ENCODE data around the gene TAS1R1.
"Not testable (repeated sequence)": the region's sequence is repeated elsewhere in the genome, so short reads cannot be mapped to it uniquely, and the experiment has no call there.

TAS1R1 gene

GRCh38 chr1:6596351-6596750 lies 41.2 kb downstream of the TAS1R1 start:
- peaks cover 14% of the 10 kb centered on the region for H3K4me1 ChIP-seq (ENCODE audit: insufficient read depth, poor library complexity, severe bottlenecking)
- DNase-seq (ENCODE audit: low spot score) (no peak), ATAC-seq (ENCODE audit: low read depth) (no peak)
- TF ChIP-seq CTCF (IDR thresholded peaks at IDR 0.05; ENCODE audit: poor library complexity, severe bottlenecking) = no peak
- H3K4me3 ChIP-seq (ENCODE audit: severe bottlenecking) = no peak overlapping the region
- no peaks in the 10 kb centered on the region for H3K9me3 ChIP-seq (ENCODE audit: severe bottlenecking)
- no peak overlapping the region for H3K27ac ChIP-seq (ENCODE audit: poor library complexity, severe bottlenecking)
- no peaks in the 10 kb centered on the region for H3K27me3 ChIP-seq (ENCODE audit: insufficient read depth, poor library complexity, severe bottlenecking)
- peaks cover 76% of the 10 kb centered on the region for H3K36me3 ChIP-seq (ENCODE audit: low read depth)

GRCh38 chr1:6596886-6597776 lies 42.0 kb downstream of the TAS1R1 start:
- no peak for TF ChIP-seq CTCF (IDR thresholded peaks at IDR 0.05; ENCODE audit: poor library complexity, severe bottlenecking)
- DNase-seq (ENCODE audit: low spot score) (peak; percentile 49), ATAC-seq (ENCODE audit: low read depth) (no peak)
- Histone ChIP-seq H3K27me3 (ENCODE audit: insufficient read depth, poor library complexity, severe bottlenecking) (no peaks in the 10 kb centered on the region), H3K9me3 (ENCODE audit: severe bottlenecking) (no peaks in the 10 kb centered on the region), H3K27ac (ENCODE audit: poor library complexity, severe bottlenecking) (no peak overlapping the region), H3K36me3 (ENCODE audit: low read depth) (peaks cover 76% of the 10 kb centered on the region), H3K4me3 (ENCODE audit: severe bottlenecking) (no peak overlapping the region), H3K4me1 (ENCODE audit: insufficient read depth, poor library complexity, severe bottlenecking) (peaks cover 14% of the 10 kb centered on the region)

DNA sequence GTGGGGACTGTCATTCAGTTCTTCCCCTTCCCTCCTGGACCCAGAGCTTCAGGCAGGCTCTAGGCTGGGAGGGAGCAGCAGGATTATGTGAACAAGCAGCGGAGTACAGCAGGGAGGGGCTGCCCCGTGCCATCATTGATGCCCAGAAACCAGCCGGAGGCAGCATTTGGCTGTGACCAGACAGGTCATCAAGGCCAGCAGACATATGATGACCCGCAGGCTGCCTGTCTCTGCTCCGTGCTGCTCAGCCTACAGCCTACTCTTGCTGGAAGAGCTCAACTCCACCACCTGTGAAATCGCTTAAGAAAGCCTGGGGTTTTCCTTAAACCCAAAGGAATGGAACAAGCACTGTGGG lies 42.6 kb downstream of the TAS1R1 start:
- no peak for ATAC-seq (ENCODE audit: low read depth)
- H3K4me1 ChIP-seq (ENCODE audit: insufficient read depth, poor library complexity, severe bottlenecking) = peaks cover 14% of the 10 kb centered on the region

DNA sequence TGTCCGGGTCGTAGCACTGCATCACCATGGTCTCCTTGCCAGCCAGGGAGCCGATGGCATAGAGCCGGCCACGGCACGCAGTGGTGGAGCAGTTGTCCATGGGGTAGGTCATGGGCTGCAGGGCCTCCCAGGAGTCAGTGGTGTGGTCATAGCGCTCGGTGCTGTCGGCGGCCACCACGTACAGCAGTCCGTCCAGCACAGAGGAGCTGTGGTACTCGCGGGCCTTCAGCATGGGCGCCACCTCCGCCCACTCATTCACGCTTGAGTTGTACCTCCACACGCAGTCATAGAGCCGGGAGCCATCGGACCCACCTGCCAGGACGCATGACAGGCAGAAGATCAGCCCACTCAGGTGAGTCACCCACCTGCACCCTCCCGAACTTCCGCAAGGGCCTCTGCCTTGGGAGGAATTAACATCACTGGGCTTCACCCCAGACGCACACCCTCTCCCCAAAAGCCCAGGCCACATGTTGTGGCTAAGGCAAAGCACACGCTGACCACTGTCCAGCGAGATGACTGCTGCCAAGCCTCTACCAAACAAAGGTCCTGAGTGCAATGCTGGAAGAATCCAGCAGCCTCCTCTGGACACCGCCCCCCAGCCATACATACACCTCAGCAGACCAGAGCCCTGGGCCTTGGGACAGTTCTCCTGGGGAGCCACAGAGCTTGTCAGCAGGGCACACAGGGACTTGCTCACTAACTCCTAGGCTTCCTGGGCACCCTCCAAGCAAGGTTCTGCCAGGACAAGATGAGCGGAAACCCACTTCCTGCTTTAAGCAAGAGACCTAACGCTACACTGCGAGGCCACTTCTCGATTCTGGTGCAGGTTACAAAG lies 44.3 kb downstream of the TAS1R1 start:
- Histone ChIP-seq H3K27ac (ENCODE audit: poor library complexity, severe bottlenecking) (peak overlapping the region; percentile 85), H3K9me3 (ENCODE audit: severe bottlenecking) (no peaks in the 10 kb centered on the region)

More for the DNA sequence above, 42.6 kb downstream of the TAS1R1 start:
- no peak for DNase-seq (ENCODE audit: low spot score)
- TF ChIP-seq CTCF (IDR thresholded peaks at IDR 0.05; ENCODE audit: poor library complexity, severe bottlenecking) = no peak
- no peak overlapping the region for H3K27ac ChIP-seq (ENCODE audit: poor library complexity, severe bottlenecking)
- H3K36me3 ChIP-seq (ENCODE audit: low read depth) = peaks cover 70% of the 10 kb centered on the region
- H3K4me3 ChIP-seq (ENCODE audit: severe bottlenecking) = no peak overlapping the region
- H3K9me3 ChIP-seq (ENCODE audit: severe bottlenecking) = no peaks in the 10 kb centered on the region
- H3K27me3 ChIP-seq (ENCODE audit: insufficient read depth, poor library complexity, severe bottlenecking) = no peaks in the 10 kb centered on the region

DNA sequence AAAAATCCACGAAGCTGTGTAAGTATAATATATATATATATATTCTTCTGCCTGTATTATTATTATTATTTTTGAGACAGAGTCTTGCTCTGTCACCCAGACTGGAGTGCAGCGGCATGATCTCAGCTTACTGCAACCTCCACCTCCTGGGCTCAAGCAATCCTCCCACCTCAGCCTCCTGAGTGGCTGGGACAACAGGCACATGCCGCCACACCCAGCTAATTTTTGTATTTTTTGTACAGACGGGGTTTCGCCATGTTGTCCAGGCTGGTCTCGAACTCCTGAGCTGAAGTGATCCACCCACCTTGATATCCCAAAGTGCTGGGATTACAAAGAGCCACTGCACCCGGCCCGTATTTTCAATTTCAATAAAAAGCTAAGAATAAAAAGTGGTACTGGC lies 44.9 kb downstream of the TAS1R1 start:
- H3K27me3 ChIP-seq (ENCODE audit: insufficient read depth, poor library complexity, severe bottlenecking); DNase-seq (ENCODE audit: low spot score); ATAC-seq (ENCODE audit: low read depth); H3K9me3 ChIP-seq (ENCODE audit: severe bottlenecking): not testable (repeated sequence)
- H3K27ac ChIP-seq (ENCODE audit: poor library complexity, severe bottlenecking) = peak overlapping the region; percentile 85
- peaks cover 48% of the 10 kb centered on the region for H3K36me3 ChIP-seq (ENCODE audit: low read depth)
- H3K4me1 ChIP-seq (ENCODE audit: insufficient read depth, poor library complexity, severe bottlenecking) = peaks cover 25% of the 10 kb centered on the region
- H3K4me3 ChIP-seq (ENCODE audit: severe bottlenecking) = peak overlapping the region; percentile 52

More for the DNA sequence above, 44.3 kb downstream of the TAS1R1 start:
- ATAC-seq (ENCODE audit: low read depth) (peak; percentile 40), DNase-seq (ENCODE audit: low spot score) (peak; percentile 80)
- Histone ChIP-seq H3K4me1 (ENCODE audit: insufficient read depth, poor library complexity, severe bottlenecking) (peaks cover 24% of the 10 kb centered on the region), H3K4me3 (ENCODE audit: severe bottlenecking) (peak overlapping the region; percentile 52), H3K27me3 (ENCODE audit: insufficient read depth, poor library complexity, severe bottlenecking) (no peaks in the 10 kb centered on the region), H3K36me3 (ENCODE audit: low read depth) (peaks cover 54% of the 10 kb centered on the region)
- TF ChIP-seq CTCF (IDR thresholded peaks at IDR 0.05; ENCODE audit: poor library complexity, severe bottlenecking) = no peak

Data from RWPE2 (cell line).